ENCODE measurements around the gene CLIP1.
"Not testable (repeated sequence)": the region's sequence is repeated elsewhere in the genome, so short reads cannot be mapped to it uniquely, and the experiment has no call there.

- TF ChIP-seq CTCF, EZH2phosphoT487, EZH2 (IDR thresholded peaks at IDR 0.05): not testable (repeated sequence)
These were observed 54.8 kb downstream of the CLIP1 start for GRCh38 chr12:122367632-122368031.

All from neural progenitor cell (in vitro differentiated cells).